ENCODE data around the gene PCCA.

Gene PCCA

GRCh38 chr13:100470866-100471505 is 382.1 kb downstream of the PCCA start:
- DNase-seq: no peak
- Histone ChIP-seq H3K27me3 (replicated peaks) (no peaks in the 10 kb centered on the region), H3K36me3 (replicated peaks) (no peaks in the 10 kb centered on the region), H3K4me3 (ENCODE audit: low read depth, low read length) (no peak overlapping the region), H3K27ac (no peak overlapping the region)
- in situ Hi-C loops (cut with HindIII; ENCODE audit: low pct_ligation_motif_present, low sequenced_read_pairs): no loop called here
- TF ChIP-seq CTCF (IDR thresholded peaks at IDR 0.05; ENCODE audit: low read depth, low read length, missing control alignments): no peak

GRCh38 chr13:100473087-100473486 is 384.2 kb downstream of the PCCA start:
- DNase-seq: no peak

GRCh38 chr13:100473501-100474044 is 384.7 kb downstream of the PCCA start:
- no peak for TF ChIP-seq CTCF (IDR thresholded peaks at IDR 0.05; ENCODE audit: low read depth, low read length, missing control alignments)
- Histone ChIP-seq H3K27ac (no peak overlapping the region), H3K36me3 (replicated peaks) (no peaks in the 10 kb centered on the region), H3K27me3 (replicated peaks) (no peaks in the 10 kb centered on the region), H3K4me3 (ENCODE audit: low read depth, low read length) (no peak overlapping the region)
- DNase-seq: no peak
- in situ Hi-C loops (cut with HindIII; ENCODE audit: low pct_ligation_motif_present, low sequenced_read_pairs): no loop called here

More at GRCh38 chr13:100473087-100473486, 384.2 kb downstream of the PCCA start:
- H3K36me3 ChIP-seq (replicated peaks): no peaks in the 10 kb centered on the region
- H3K27ac ChIP-seq: no peak overlapping the region
- no peaks in the 10 kb centered on the region for H3K27me3 ChIP-seq (replicated peaks)
- H3K4me3 ChIP-seq (ENCODE audit: low read depth, low read length): no peak overlapping the region
- TF ChIP-seq CTCF (IDR thresholded peaks at IDR 0.05; ENCODE audit: low read depth, low read length, missing control alignments): no peak
- in situ Hi-C loops (cut with HindIII; ENCODE audit: low pct_ligation_motif_present, low sequenced_read_pairs): no loop called here

GRCh38 chr13:100476963-100477362 is 388.1 kb downstream of the PCCA start:
- Histone ChIP-seq H3K27ac (no peak overlapping the region), H3K27me3 (replicated peaks) (no peaks in the 10 kb centered on the region), H3K36me3 (replicated peaks) (no peaks in the 10 kb centered on the region), H3K4me3 (ENCODE audit: low read depth, low read length) (no peak overlapping the region)
- TF ChIP-seq CTCF (IDR thresholded peaks at IDR 0.05; ENCODE audit: low read depth, low read length, missing control alignments): no peak
- in situ Hi-C loops (cut with HindIII; ENCODE audit: low pct_ligation_motif_present, low sequenced_read_pairs): no loop called here
- no peak for DNase-seq

- H3K4me3 ChIP-seq (ENCODE audit: low read depth, low read length): no peak overlapping the region
- no peak for TF ChIP-seq CTCF (IDR thresholded peaks at IDR 0.05; ENCODE audit: low read depth, low read length, missing control alignments)
- no peak overlapping the region for H3K27ac ChIP-seq
- in situ Hi-C loops (cut with HindIII; ENCODE audit: low pct_ligation_motif_present, low sequenced_read_pairs): no loop called here
- H3K27me3 ChIP-seq (replicated peaks): no peaks in the 10 kb centered on the region
- H3K36me3 ChIP-seq (replicated peaks): no peaks in the 10 kb centered on the region
- DNase-seq: no peak
Measured at GRCh38 chr13:100478107-100478809, 389.4 kb downstream of the PCCA start.

Measured in brain microvascular endothelial cell (primary cell).